Activated CD4-positive, alpha-beta T cell treated with anti-CD3 and anti-CD28 coated beads for 48 hours (primary cell): ENCODE data around the gene PRDX6.
A peak's percentile ranks its signal among the peaks of the same experiment; 100 is the strongest.
"Not testable (repeated sequence)": the region's sequence is repeated elsewhere in the genome, so short reads cannot be mapped to it uniquely, and the experiment has no call there.

ENCODE experiments used
- DNase-seq: peaks from one replicate; pipeline ENCODE4 v3.0.0-alpha.2; 2020

PRDX6 gene

DNA sequence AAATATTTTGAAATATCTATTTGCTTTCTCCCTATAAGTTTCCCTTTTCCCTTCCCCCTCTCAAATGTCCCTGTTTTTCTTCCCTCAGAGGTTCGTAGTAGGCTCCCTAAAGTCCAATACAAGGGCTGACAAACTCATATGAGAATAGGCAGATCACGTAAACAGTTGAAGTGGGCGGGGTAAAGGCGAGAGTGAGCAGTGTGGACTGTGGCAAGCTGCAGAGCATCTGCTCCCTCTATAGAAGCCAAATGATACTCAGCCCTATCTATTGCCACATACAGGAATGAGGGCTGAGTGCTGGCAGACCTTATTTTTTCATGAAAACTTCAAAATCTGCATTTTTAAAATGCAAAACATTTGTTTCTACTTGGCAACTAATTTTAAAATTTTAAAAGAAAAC, 26.3 kb downstream of the PRDX6 start:
- DNase-seq: no peak

DNA sequence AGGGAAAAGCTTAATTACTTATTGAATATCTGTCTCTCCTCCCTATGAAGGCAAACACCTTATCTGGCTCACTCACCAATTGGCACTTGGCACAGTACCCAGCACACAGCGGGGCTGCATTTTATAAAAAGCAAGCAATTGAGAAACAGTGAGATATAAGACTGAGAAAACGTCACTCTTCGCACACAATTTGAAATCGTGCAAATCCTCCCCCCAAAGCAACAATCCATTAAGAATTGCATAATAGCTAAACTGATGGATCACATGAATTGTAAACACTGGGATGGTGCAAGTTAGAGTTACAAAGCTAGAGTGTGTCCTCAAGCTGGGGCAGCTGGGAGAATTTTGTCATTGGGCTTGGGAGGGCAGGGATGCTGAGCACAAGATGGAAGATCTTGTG, 27.1 kb downstream of the PRDX6 start:
- no peak for DNase-seq

DNA sequence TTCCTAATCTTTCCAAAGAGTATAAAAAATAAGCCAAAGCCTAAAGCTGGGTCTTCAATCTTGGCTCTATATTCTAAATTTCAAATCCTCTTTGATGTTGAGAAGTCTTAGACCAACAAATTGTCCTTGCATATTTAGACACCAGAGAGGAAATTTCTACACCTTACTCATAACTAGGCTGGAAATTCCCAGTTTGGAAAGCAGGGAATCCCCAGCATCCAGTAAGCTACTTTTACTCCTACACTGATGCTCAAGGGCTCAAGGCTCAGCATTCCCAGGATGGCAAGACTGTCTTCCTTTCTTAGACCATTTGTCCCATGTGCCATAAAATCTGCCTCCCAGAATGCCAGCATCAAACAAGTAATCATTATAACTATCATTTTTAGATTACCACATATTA, 28.3 kb downstream of the PRDX6 start:
- DNase-seq: no peak

DNA sequence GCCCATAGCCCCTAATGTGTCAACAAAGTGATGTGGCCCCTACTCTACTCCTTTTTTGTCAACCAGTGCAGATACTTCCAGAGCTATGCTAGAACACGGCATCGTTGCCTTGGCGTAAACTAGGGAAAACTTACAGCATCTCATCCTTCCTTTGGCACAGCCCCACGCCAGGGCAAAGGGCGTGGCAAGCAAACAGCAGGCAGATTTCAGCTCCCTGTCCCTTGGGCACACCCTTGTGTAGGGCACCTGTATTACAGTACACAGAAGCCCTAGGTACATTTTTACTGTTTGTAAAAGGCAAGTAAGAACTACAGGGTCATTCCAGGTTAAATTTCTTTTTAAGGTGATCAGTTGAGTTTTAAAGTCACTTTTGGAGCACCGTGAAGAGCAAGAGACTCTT, 29.3 kb downstream of the PRDX6 start:
- peak; percentile 20 for DNase-seq

DNA sequence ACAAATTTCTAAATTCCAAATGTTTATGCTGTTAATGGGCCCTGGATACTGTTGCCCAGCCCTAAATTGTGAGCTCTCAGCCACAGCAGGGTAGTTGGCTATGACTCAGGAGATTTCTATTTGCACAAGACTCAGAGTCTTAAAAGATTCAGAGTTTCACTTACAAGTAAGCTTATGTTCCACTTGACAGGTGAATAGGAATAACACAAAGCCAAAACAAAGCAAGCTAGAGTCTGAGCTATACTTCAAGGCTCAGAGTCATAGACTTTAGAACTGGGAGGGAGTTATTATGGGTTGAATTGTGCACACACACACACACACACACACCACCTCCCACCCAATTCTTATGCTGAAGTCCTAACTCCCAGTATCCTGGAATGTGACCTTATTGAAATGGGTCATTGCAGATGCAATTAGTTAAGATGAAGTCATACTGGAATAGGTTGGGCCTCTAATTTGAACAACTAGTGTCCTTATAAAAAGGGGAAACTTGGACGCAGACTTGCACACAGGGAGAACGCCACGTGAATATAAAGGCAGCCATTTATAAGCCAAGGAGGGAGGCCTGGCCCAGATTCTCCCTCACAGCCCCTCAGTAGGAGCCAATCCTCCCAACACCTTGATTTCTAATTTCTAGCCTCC, 30.2 kb downstream of the PRDX6 start:
- no peak for DNase-seq

DNA sequence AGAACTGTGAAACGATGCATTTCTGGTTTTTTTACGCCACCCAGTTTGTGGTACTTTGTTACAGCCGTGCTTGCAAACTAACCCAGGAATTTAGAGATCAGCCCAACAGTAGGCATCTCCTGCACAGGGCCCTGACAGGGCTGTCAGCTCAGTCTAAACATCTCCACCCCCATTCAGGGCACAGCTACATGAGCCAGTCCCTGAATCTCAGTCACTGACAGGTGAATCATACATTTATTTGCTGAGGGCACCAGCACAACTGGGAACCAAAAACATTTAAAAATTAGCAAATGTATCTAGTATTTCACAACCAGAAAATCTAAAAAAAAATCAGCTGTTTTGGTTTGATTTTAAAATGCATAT, 30.7 kb downstream of the PRDX6 start:
- no peak for DNase-seq

DNA sequence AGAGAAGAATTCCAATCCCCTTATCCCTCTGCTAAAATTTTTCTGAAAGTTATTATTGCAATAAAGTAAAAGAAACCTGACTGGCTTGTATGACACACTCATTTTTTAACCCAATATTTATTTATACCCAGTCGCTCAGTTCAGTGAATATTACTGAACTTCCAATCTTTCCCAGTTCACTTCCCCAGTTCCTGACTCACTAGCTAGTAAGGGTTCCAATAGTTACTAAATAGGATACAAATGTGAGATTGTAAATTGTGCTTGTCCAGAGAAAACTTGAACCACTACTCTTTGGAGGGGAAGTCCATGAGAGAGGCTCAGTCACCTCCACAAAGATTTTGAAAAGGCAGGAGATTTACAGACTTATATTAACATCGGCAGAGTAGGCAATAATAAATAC, 31.4 kb downstream of the PRDX6 start:
- DNase-seq: no peak

DNA sequence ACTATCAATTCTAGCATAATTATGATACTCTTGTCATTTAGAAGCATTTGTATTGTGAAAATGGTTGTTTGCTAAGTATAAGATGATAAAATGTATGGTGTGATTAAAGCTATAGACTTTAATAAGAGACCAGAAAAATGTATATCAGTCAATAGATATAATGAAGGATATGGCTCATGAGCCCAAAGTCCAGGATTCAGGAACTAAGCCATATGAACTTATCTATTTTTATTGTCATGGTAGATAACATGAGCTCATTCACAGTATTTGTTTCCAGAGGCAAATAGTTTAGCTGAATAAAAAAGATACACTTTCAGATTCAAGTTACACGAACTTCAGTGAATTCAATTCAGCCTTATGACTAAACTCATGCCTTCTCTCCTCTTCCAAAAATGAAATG, 32.7 kb downstream of the PRDX6 start:
- no peak for DNase-seq

DNA sequence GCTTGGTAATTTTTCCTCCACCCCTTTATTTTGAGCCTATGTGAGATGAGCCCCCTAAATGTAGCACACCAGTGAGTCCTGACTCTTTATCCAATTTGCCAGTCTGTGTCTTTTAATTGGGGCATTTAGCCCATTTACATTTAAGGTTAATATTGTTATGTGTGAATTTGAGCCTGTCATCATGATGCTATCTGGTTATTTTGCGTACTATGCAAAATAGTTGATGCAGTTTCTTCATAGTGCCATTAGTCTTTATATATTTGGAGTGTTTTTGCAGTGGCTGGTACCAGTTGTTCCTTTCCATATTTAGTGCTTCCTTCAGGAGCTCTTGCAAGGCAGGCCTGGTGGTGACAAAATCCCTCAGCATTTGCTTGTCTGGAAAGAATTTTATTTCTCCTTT, 37.4 kb downstream of the PRDX6 start:
- not testable (repeated sequence) for DNase-seq

DNA sequence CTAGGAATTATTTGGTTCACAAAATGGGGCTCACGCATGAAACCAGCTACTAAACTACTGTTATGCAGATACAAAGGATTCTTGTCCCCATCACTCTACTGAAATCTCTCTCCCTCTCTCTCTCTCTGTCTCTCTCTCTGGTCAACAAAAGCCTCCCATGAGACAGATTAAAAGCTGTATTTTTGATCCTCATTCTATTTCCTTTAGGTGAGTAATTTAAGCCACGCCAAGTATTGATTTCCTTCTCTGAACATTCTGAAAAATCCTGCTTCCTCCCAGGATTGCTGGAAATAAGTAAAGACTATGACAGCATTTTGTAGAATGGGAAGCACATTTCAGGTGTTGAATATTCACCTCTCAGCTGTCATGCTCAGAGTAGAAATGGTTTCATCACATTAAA, 43.7 kb downstream of the PRDX6 start:
- no peak for DNase-seq

DNA sequence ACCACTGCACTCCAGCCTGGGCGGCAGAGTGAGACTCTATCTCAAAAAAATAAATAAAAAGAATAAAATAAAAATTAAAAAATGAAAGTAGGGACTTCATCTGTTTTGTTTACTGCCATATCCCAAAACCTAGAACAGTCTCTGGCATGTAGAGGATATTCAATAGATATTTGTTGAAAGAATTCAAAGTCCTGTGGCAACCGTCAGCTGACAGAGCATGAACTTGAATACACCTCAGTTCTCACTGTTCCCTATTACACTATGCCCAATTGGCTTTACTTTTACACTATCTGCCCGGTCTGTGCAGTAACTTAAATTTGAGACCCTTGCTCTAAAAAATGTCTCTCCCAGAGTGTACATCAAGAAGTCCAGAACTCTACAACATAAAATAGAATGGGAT, 46.2 kb downstream of the PRDX6 start:
- no peak for DNase-seq

DNA sequence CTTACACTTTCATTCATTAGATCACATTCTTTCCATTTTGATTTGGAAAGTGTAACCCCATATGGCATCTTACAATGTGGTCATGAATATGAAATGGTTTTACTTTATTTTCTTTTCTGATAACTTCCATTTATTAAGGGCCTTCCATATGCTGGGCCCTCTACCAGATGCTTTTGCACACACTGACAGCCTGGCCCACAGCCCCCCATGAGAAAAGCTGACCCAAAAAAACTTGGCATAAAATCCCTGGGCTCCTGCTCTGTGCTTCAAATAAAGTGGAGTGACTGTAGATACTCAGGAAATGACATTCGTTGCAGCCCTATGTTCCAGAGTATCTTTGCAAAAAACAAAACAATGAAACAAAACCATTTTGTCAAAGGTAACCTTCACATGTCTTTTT, 48.8 kb downstream of the PRDX6 start:
- DNase-seq: no peak

DNA sequence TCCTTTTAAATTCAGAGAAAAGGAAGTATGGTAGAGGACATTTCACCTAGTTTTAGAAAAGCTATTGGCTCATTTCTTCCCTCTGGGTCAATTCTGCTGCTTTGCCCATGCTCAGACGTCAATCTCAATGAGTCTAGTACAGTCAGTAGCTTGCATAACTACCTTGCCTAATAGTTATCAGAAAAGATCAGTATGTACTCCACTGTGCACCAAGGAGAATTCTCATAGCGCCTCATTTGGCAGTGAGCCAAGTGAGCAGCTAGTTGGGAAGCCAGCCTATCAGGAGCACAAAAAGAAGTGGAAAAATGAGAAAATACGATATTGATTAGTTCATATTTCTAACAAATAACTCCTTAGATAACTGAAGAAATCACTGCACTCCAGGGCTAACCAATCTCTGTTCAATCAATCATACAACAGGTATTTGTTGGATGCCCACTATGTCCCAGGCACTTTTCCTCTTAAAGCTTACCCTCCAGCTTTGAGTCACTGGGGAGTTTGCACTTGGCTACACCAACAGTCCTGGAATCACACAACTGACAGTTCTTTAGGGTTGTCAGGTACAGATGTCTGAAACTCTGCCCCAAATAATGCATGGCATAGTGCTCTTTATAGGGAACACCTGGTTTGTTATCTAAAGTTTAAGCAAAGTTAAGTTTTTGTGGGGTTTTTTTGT, 50.2 kb downstream of the PRDX6 start:
- no peak for DNase-seq

DNA sequence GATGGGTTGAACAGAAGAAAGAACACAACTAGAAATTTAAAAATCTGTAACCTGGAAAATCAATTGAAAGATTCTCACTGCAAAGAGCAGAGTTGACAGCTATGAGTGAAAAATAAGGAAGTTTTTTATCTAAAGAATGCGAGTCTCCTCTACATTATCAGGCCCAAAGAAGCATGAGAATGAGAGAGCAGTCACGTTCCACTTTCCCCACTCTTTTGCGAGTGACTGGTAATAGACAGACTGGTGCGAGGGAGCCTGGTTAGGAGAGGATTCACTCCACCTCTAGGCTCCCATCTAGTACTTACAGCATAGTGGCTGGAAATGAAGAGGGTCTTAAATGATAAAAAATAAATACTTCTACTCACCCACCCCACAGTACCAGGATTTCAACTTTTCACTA, 52.0 kb downstream of the PRDX6 start:
- no peak for DNase-seq

DNA sequence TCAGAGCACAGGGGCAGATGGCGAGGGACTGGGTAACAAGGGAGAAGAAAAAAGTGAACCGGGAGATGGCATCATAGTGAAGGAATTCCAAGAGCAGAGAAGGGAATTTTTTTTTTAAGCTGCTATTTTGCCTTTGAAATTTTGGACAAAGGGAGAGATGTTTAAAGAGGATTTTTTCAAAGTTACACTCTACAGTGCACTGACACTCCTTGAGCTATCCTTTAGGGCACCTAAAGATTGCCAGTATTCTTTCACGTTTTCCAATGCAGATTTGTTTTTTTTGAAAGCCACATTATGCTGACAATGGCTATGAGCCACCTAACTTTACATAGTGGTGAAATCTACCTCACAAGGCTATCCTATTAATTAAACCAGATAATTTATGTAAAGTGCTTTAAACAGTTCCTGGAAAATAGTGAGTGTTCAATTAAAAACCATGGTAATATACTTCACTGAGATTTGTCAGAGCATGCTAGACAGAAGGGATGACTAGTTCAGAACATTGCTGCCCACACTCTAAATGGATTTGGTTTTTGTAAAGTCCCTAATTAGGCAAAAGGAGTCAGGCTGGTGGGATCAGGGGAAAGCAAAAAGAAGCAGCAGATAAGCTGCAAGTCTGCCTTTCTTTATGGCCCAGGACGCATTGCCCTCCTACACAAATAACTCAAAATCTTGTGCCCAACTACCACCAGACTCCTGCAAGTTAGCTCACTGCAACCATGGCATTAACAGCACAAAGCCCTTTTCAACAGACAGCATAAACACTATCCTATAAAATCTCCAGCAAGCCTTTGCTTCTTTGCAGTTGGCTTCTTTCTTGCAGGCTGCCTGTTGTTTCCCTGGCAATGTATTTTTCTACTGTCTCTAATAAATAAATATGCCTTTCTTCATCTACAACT, 53.9 kb downstream of the PRDX6 start:
- no peak for DNase-seq

DNA sequence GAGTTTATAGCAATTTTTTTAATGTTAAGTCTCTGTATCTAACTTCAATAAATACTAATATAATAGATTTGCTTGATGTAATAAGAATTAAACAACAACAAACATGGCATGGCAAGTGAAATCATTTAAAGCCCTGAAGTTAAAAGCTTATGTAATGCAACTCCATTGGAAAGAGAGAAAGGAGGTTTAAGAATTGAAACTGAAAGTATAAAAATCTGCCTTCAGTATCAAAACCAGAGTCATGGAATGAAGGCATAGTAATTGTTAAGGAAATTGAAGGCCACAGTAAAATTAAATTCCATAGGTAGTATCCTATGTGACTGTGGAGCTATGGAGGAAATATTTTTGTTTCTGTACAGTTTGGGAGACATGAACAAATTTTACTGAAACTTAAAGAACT, 55.1 kb downstream of the PRDX6 start:
- DNase-seq: no peak

DNA sequence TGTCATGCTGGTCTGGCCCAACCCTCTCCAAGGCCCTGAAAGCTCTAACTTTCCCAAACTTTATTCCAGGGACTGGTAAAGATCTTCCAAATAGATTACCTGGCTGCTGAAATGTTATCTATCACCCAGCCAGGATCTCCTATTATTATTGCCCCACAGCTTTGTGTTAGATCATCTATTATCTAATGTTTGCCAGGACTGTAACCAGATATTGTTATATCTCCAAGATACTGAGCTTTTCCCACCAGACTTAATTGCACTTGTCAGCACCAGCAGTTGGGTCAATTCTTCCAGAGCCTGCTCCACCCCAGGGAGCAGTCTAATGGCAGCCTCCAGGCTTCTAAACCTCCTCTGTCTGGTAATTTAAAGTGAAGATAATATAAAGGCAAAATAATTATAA, 59.1 kb downstream of the PRDX6 start:
- DNase-seq: no peak
